Endothelial cell of umbilical vein (primary cell): ENCODE measurements around the gene POLR2H. TPM values are rescaled to one million over a fixed set of nuclear protein-coding genes. Genes with fewer than 3 reads are reported as not detected.

Experiments used
- BruUV-seq: library from RNA; stranded (reverse); fragments of 400-500 nt; replicated peaks from 2 replicates; lab custom pipeline; 2021; lab: Mats Ljungman, UMichigan
- CTCF ChIA-PET: fragments of 300-600, 350-600 bp; sonication (Branson Sonifier 250); formaldehyde crosslinking; loops from one replicate; lab custom pipeline; 2021; ENCODE audit warnings: antibody characterized with exemption, inconsistent platforms; lab: Charles Lee
- POLR2A ChIA-PET: fragments of 300-600, 350-600 bp; sonication (Branson Sonifier 250); formaldehyde crosslinking; loops from one replicate; lab custom pipeline; 2021; ENCODE audit warnings: antibody characterized with exemption, inconsistent platforms; lab: Charles Lee
- DNase-seq: peaks from one replicate; pipeline ENCODE4 v3.0.0-alpha.2; 2011; ENCODE audit warnings: low read depth, low spot score
- FAIRE-seq: peaks from 2 replicates; lab custom pipeline; 2011; peaks lifted over from hg19 to GRCh38; lab: Jason Lieb, UNC
- H2AFZ ChIP-seq: 2 replicates; pipeline ENCODE4 v1.6.0; 2012; ENCODE audit warnings: low read depth, low read length, control low read depth, inconsistent platforms
- H3K27ac ChIP-seq: 2 replicates; pipeline ENCODE4 v1.5.1; 2011; ENCODE audit warnings: low read depth, mild to moderate bottlenecking, control low read depth, low read length, moderate library complexity; ENCODE audit not compliant: insufficient read depth
- H3K27me3 ChIP-seq, 2 experiments: 2 replicates each; pipeline versions ENCODE4 v1.6.0 to v1.6.1; 2011; ENCODE audit warnings: low read length in 2 of 2, mixed read lengths in 1 of 2; ENCODE audit not compliant: control insufficient read depth in 2 of 2, insufficient read depth in 2 of 2
- H3K36me3 ChIP-seq, 2 experiments: 2 replicates in 1 of 2; 3 replicates in 1 of 2; pipeline ENCODE4 v1.5.1; 2011; ENCODE audit warnings: low read length in 2 of 2, mild to moderate bottlenecking in 1 of 2, moderate library complexity in 1 of 2; ENCODE audit not compliant: control insufficient read depth in 2 of 2, insufficient read depth in 2 of 2; ENCODE audit errors: extremely low read depth in 1 of 2
- H3K4me1 ChIP-seq: 3 replicates; pipeline ENCODE4 v1.5.1; 2011; ENCODE audit warnings: mild to moderate bottlenecking, low read length; ENCODE audit not compliant: control insufficient read depth, insufficient read depth; ENCODE audit errors: extremely low read depth
- H3K4me2 ChIP-seq: 2 replicates; pipeline ENCODE4 v1.6.1; 2011; ENCODE audit warnings: low read length, control low read depth, mixed read lengths; ENCODE audit not compliant: insufficient read depth
- H3K4me3 ChIP-seq, 3 experiments: fragments of 200-600 bp in 1 of 3; sonication (generic), shearing (Covaris generic) in 1 of 3; replicated peaks in 1 of 3; 2 replicates each; pipeline ENCODE4 v1.5.1; 2011 to 2016; ENCODE audit warnings: control low read depth in 3 of 3, low read length in 3 of 3, mild to moderate bottlenecking in 2 of 3, inconsistent platforms in 1 of 3, low read depth in 1 of 3, moderate library complexity in 1 of 3; ENCODE audit not compliant: insufficient read depth in 1 of 3
- H3K79me2 ChIP-seq: 2 replicates; pipeline ENCODE4 v1.6.0; 2012; ENCODE audit warnings: low read length, inconsistent platforms; ENCODE audit not compliant: control insufficient read depth, insufficient read depth
- H3K9ac ChIP-seq: replicated peaks from 2 replicates; pipeline ENCODE3; 2011; ENCODE audit warnings: low read length, control low read depth; ENCODE audit not compliant: insufficient read depth; ENCODE audit errors: extremely low read depth
- H3K9me1 ChIP-seq: replicated peaks from 3 replicates; pipeline ENCODE4 v1.6.0; 2011; ENCODE audit warnings: mild to moderate bottlenecking, low read length; ENCODE audit not compliant: control insufficient read depth, insufficient read depth; ENCODE audit errors: extremely low read depth
- H3K9me3 ChIP-seq: replicated peaks from 2 replicates; pipeline ENCODE4 v1.5.1; 2012; ENCODE audit warnings: low read length, inconsistent platforms; ENCODE audit not compliant: control insufficient read depth, insufficient read depth
- H4K20me1 ChIP-seq: replicated peaks from 2 replicates; pipeline ENCODE3; 2011; ENCODE audit warnings: mild to moderate bottlenecking, low read length; ENCODE audit not compliant: control insufficient read depth, insufficient read depth; ENCODE audit errors: extremely low read depth
- CTCF ChIP-seq, 2 donors: IDR thresholded peaks; 1 replicate in 1 of 2; 2 replicates in 1 of 2; pipeline ENCODE4 v1.5.1; 2011; ENCODE audit warnings: low read length in 2 of 2, mild to moderate bottlenecking in 2 of 2, moderate library complexity in 2 of 2, control low read depth in 1 of 2, inconsistent platforms in 1 of 2, low read depth in 1 of 2; ENCODE audit not compliant: insufficient read depth in 1 of 2; ENCODE audit errors: extremely low read depth in 1 of 2
- EZH2 ChIP-seq: IDR thresholded peaks from 2 replicates; pipeline ENCODE4 v1.6.1; 2012; ENCODE audit warnings: borderline replicate concordance, low read depth, mild to moderate bottlenecking, moderate library complexity, low read length, inconsistent platforms; ENCODE audit not compliant: severe bottlenecking
- FOS ChIP-seq: IDR thresholded peaks from 2 replicates; pipeline ENCODE4 v1.6.1; 2011; ENCODE audit warnings: mild to moderate bottlenecking, low read length, moderate library complexity, borderline replicate concordance; ENCODE audit not compliant: insufficient read depth
- GATA2 ChIP-seq: IDR thresholded peaks from 2 replicates; pipeline ENCODE4 v1.7.0; 2011; ENCODE audit warnings: low read depth, mild to moderate bottlenecking, moderate library complexity, mixed read lengths, low read length; ENCODE audit not compliant: insufficient read length, insufficient read depth
- JUN ChIP-seq: IDR thresholded peaks from 2 replicates; pipeline ENCODE4 v1.6.1; 2011; ENCODE audit warnings: borderline replicate concordance, low read depth; ENCODE audit not compliant: insufficient read length, insufficient read depth
- MYC ChIP-seq: IDR thresholded peaks from one replicate; pipeline ENCODE4 v1.6.1; 2011; ENCODE audit warnings: mild to moderate bottlenecking, low read depth, low read length
- POLR2A ChIP-seq: IDR thresholded peaks from 2 replicates; pipeline ENCODE4 v1.6.1; 2012; ENCODE audit warnings: low read depth, mild to moderate bottlenecking, control low read depth, low read length
- POLR2AphosphoS5 ChIP-seq: IDR thresholded peaks from 2 replicates; pipeline ENCODE4 v1.6.1; 2012; ENCODE audit warnings: low read depth, mild to moderate bottlenecking, control low read depth, low read length, moderate library complexity; ENCODE audit not compliant: insufficient read depth
- dilution Hi-C: fragments of 300-500 bp; cut with MboI; formaldehyde crosslinking; loops from one replicate; pipeline ENCODE4 v1.15.0; 2019; ENCODE audit warnings: low sequenced_read_pairs; ENCODE audit not compliant: extremely low pct_ligation_motif_present
- intact Hi-C: fragments of 100-400 bp; cut with micrococcal nuclease; formaldehyde crosslinking; loops from one replicate; pipeline ENCODE4 v1.10.0; 2022
- polyA plus RNA-seq, 4 experiments: library from polyadenylated mRNA; depleted of rRNA in 3 of 4; stranded (reverse) in 3 of 4; unstranded in 1 of 4; fragments of >200 nt; gene quantifications; 2 replicates each; pipeline versions ENCODE4 v1.2.1 to v1.2.3, GENCODE V29; 2011 to 2012; ENCODE audit warnings: missing spikeins in 1 of 4
- total RNA-seq: library from RNA; stranded (reverse); gene quantifications from 2 replicates; pipeline ENCODE4 v1.2.3, GENCODE V29; 2021
- TF ChIP-seq, protein P1 (sequence below): IDR thresholded peaks from 2 replicates; pipeline ENCODE4 v1.6.1; 2011; ENCODE audit not compliant: insufficient read depth, insufficient read length

Gene POLR2H
- total and polyA plus RNA-seq, 2 donors (not counting 3 experiments of a cell fraction or from before 2014, with no cell fraction given) = 89.0 to 276 TPM

- H3K4me2 ChIP-seq = no peak overlapping the region
- BruUV-seq = no TSS peak
- no peak overlapping the region for H2AFZ ChIP-seq
- no peak for FAIRE-seq
- ChIA-PET POLR2A (no interaction called here), CTCF (interaction anchor here (3.6 to 13.7 kb wide), 4 partner anchors 43 to 125 kb away, joined by 17 to 198 read pairs (median 102); no protein-coding TSS in a partner anchor)
- no peak for DNase-seq
- H3K36me3 ChIP-seq = no peaks in the 10 kb centered on the region
- no peaks in the 10 kb centered on the region for H3K4me1 ChIP-seq
- H3K9me3 ChIP-seq = no peaks in the 10 kb centered on the region
- intact Hi-C loops = no loop called here
- dilution Hi-C loops = no loop called here
- H3K9ac ChIP-seq = no peak overlapping the region
- H3K79me2 ChIP-seq = no peaks in the 10 kb centered on the region
- H3K9me1 ChIP-seq = no peaks in the 10 kb centered on the region
- no peak overlapping the region for H3K27ac ChIP-seq
- TF ChIP-seq FOS = no peak
- no peak for TF ChIP-seq JUN
- TF ChIP-seq POLR2A = no peak
- TF ChIP-seq GATA2 = no peak
- TF ChIP-seq POLR2AphosphoS5 = no peak
- no peak for TF ChIP-seq EZH2
- TF ChIP-seq CTCF (IDR thresholded peaks at IDR 0.05; ENCODE audit: extremely low read depth in 1 of 2, insufficient read depth in 1 of 2, low read depth in 1 of 2, low read length in 2 of 2) = no peak
- TF ChIP-seq, protein P1, sequence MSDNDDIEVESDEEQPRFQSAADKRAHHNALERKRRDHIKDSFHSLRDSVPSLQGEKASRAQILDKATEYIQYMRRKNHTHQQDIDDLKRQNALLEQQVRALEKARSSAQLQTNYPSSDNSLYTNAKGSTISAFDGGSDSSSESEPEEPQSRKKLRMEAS = no peak
- no peak for TF ChIP-seq MYC
- H4K20me1 ChIP-seq = no peaks in the 10 kb centered on the region
- no peaks in the 10 kb centered on the region for H3K27me3 ChIP-seq
- no peak overlapping the region for H3K4me3 ChIP-seq
These were observed 53.6 kb downstream of the POLR2H start for GRCh38 chr3:184415203-184415490.
